H1 (cell line): Measurements from ENCODE around the gene FARP2. TPM values are rescaled to one million over a fixed set of nuclear protein-coding genes. Genes with fewer than 3 reads are reported as not detected.

Source experiments
- CTCF ChIA-PET: fragments of 300-600 bp; sonication (Branson Sonifier 250); formaldehyde crosslinking; loops from one replicate; lab custom pipeline; 2021; ENCODE audit not compliant: partially characterized antibody; lab: Charles Lee
- POLR2A ChIA-PET: fragments of 300-600 bp; sonication (Branson Sonifier 250); formaldehyde crosslinking; loops from one replicate; lab custom pipeline; 2021; ENCODE audit warnings: inconsistent platforms; ENCODE audit not compliant: partially characterized antibody; lab: Charles Lee
- DNase-seq, 2 experiments: peaks; one replicate each; pipeline versions ENCODE4 v3.0.0 to v3.0.0-alpha.2; 2010 to 2022; ENCODE audit warnings: low spot score in 2 of 2, low read depth in 1 of 2, mixed read lengths in 1 of 2
- FAIRE-seq: peaks from 2 replicates; lab custom pipeline; 2011; peaks lifted over from hg19 to GRCh38; lab: Jason Lieb, UNC
- H2AFZ ChIP-seq: 2 replicates; pipeline ENCODE4 v1.8.1; 2012; ENCODE audit warnings: low read length, inconsistent platforms
- H2AK5ac ChIP-seq: 2 replicates; pipeline ENCODE4 v1.6.1; 2013; ENCODE audit warnings: low read depth, low read length
- H2BK120ac ChIP-seq: replicated peaks from 2 replicates; pipeline ENCODE3; 2013; ENCODE audit warnings: low read depth, low read length, inconsistent platforms
- H2BK12ac ChIP-seq: 2 replicates; pipeline ENCODE4 v1.6.1; 2013; ENCODE audit warnings: low read depth, low read length
- H2BK15ac ChIP-seq: 2 replicates; pipeline ENCODE4 v1.6.1; 2013; ENCODE audit warnings: low read length
- H2BK20ac ChIP-seq: 2 replicates; pipeline ENCODE4 v1.6.1; 2013; ENCODE audit warnings: low read length
- H2BK5ac ChIP-seq: 2 replicates; pipeline ENCODE4 v1.6.1; 2013; ENCODE audit warnings: low read depth, low read length
- H3K14ac ChIP-seq: 2 replicates; pipeline ENCODE4 v1.6.1; 2013; ENCODE audit warnings: inconsistent platforms; ENCODE audit not compliant: insufficient read length
- H3K18ac ChIP-seq: 2 replicates; pipeline ENCODE4 v1.6.1; 2013; ENCODE audit warnings: low read length; ENCODE audit errors: extremely low read depth
- H3K23ac ChIP-seq: 2 replicates; pipeline ENCODE4 v1.6.1; 2013; ENCODE audit warnings: inconsistent platforms; ENCODE audit not compliant: insufficient read length
- H3K23me2 ChIP-seq: 2 replicates; pipeline ENCODE4 v1.6.1; 2013; ENCODE audit warnings: low read depth, low read length
- H3K27ac ChIP-seq: 2 replicates; pipeline ENCODE4 v1.6.1; 2011; ENCODE audit warnings: low read depth, low read length, inconsistent platforms
- H3K27me3 ChIP-seq, 4 experiments: replicated peaks in 1 of 4; 1 replicate in 1 of 4; 2 replicates in 3 of 4; pipeline versions ENCODE4 v1.6.1 to v1.8.1; 2011 to 2013; ENCODE audit warnings: low read length in 3 of 4, mild to moderate bottlenecking in 3 of 4, inconsistent platforms in 2 of 4, mixed read lengths in 2 of 4, moderate library complexity in 1 of 4; ENCODE audit not compliant: control insufficient read depth in 3 of 4, insufficient read depth in 3 of 4; ENCODE audit errors: extremely low read depth in 1 of 4
- H3K36me3 ChIP-seq, 4 experiments: 2 replicates each; pipeline versions ENCODE4 v1.6.1 to v1.8.1; 2011 to 2013; ENCODE audit warnings: mild to moderate bottlenecking in 4 of 4, low read length in 3 of 4, moderate library complexity in 2 of 4, control low read depth in 1 of 4, inconsistent platforms in 1 of 4; ENCODE audit not compliant: insufficient read depth in 4 of 4, control insufficient read depth in 2 of 4
- H3K4ac ChIP-seq: replicated peaks from 2 replicates; pipeline ENCODE3; 2013; ENCODE audit warnings: low read length, low read depth, mixed read lengths, inconsistent platforms; ENCODE audit not compliant: insufficient read length
- H3K4me1 ChIP-seq, 4 experiments: replicated peaks in 1 of 4; 1 replicate in 1 of 4; 2 replicates in 3 of 4; pipeline versions ENCODE4 v1.6.1 to v1.8.1; 2011 to 2013; ENCODE audit warnings: low read length in 3 of 4, inconsistent platforms in 2 of 4, mixed read lengths in 1 of 4; ENCODE audit not compliant: insufficient read depth in 4 of 4, control insufficient read depth in 3 of 4
- H3K4me2 ChIP-seq, 2 experiments: 2 replicates each; pipeline versions ENCODE4 v1.6.1 to v1.8.1; 2011 to 2013; ENCODE audit warnings: low read depth in 2 of 2, low read length in 2 of 2, control low read depth in 1 of 2, inconsistent platforms in 1 of 2, mild to moderate bottlenecking in 1 of 2; ENCODE audit not compliant: insufficient read depth in 1 of 2
- H3K4me3 ChIP-seq, 4 experiments: fragments of 200-600, 300-600 bp in 1 of 4; sonication (generic), shearing (Covaris generic), sonication (Bioruptor Twin) in 1 of 4; 2 replicates each; pipeline versions ENCODE4 v1.5.1 to v1.8.1; 2011 to 2016; ENCODE audit warnings: low read length in 4 of 4, low read depth in 3 of 4, control low read depth in 2 of 4, inconsistent platforms in 2 of 4, mild to moderate bottlenecking in 2 of 4, mixed read lengths in 1 of 4, moderate library complexity in 1 of 4; ENCODE audit not compliant: insufficient read depth in 2 of 4; ENCODE audit errors: extremely low read depth in 1 of 4
- H3K56ac ChIP-seq: replicated peaks from 2 replicates; pipeline ENCODE3; 2013; ENCODE audit warnings: low read depth, mild to moderate bottlenecking, mixed read lengths, low read length, inconsistent platforms; ENCODE audit not compliant: insufficient read length
- H3K79me1 ChIP-seq: 2 replicates; pipeline ENCODE4 v1.6.1; 2013; ENCODE audit warnings: low read depth, low read length, control low read depth
- H3K79me2 ChIP-seq, 2 experiments: 2 replicates each; pipeline versions ENCODE4 v1.6.1 to v1.8.1; 2012 to 2013; ENCODE audit warnings: low read length in 2 of 2, mild to moderate bottlenecking in 2 of 2, inconsistent platforms in 1 of 2; ENCODE audit not compliant: insufficient read depth in 2 of 2, control insufficient read depth in 1 of 2
- H3K9ac ChIP-seq, 4 experiments: replicated peaks in 1 of 4; 1 replicate in 1 of 4; 2 replicates in 3 of 4; pipeline versions ENCODE4 v1.6.1 to v1.8.1; 2011 to 2013; ENCODE audit warnings: low read depth in 3 of 4, low read length in 3 of 4, control low read depth in 2 of 4, mild to moderate bottlenecking in 2 of 4, moderate library complexity in 2 of 4, inconsistent platforms in 1 of 4; ENCODE audit errors: extremely low read depth in 1 of 4
- H3K9me3 ChIP-seq, 2 experiments: 2 replicates each; pipeline versions ENCODE4 v1.6.1 to v1.8.1; 2012 to 2013; ENCODE audit warnings: mild to moderate bottlenecking in 2 of 2, moderate library complexity in 2 of 2, control low read depth in 1 of 2, inconsistent platforms in 1 of 2, low read depth in 1 of 2, low read length in 1 of 2, mixed read lengths in 1 of 2; ENCODE audit not compliant: insufficient read depth in 2 of 2
- H4K20me1 ChIP-seq, 2 experiments: replicated peaks in 1 of 2; 2 replicates each; pipeline versions ENCODE3 to v1.8.1; 2011 to 2013; ENCODE audit warnings: inconsistent platforms in 2 of 2, low read length in 2 of 2, mild to moderate bottlenecking in 1 of 2; ENCODE audit not compliant: insufficient read depth in 2 of 2, control insufficient read depth in 1 of 2
- H4K5ac ChIP-seq: 2 replicates; pipeline ENCODE4 v1.6.1; 2013; ENCODE audit warnings: low read length, low read depth, mixed read lengths, inconsistent platforms; ENCODE audit not compliant: insufficient read length
- H4K8ac ChIP-seq: 2 replicates; pipeline ENCODE4 v1.8.0; 2013; ENCODE audit warnings: mild to moderate bottlenecking, moderate library complexity, low read length, inconsistent platforms; ENCODE audit not compliant: insufficient read depth; ENCODE audit errors: extremely low read depth
- H4K91ac ChIP-seq: replicated peaks from 2 replicates; pipeline ENCODE3; 2013; ENCODE audit warnings: low read length, mixed read lengths, inconsistent platforms; ENCODE audit not compliant: insufficient read length
- ATF2 ChIP-seq: IDR thresholded peaks from 2 replicates; pipeline ENCODE4 v1.6.1; 2012; ENCODE audit warnings: low read length, inconsistent platforms
- EGR1 ChIP-seq: IDR thresholded peaks from 2 replicates; pipeline ENCODE4 v1.6.1; 2011; ENCODE audit warnings: low read depth, low read length, borderline replicate concordance
- GTF2F1 ChIP-seq: IDR thresholded peaks from 2 replicates; pipeline ENCODE4 v1.6.1; 2012; ENCODE audit warnings: low read depth, low read length, improper control_type of control experiment, borderline replicate concordance
- POLR2A ChIP-seq, 2 experiments: IDR thresholded peaks; 1 replicate in 1 of 2; 2 replicates in 1 of 2; pipeline ENCODE4 v1.6.1; 2011; ENCODE audit warnings: low read depth in 2 of 2, low read length in 2 of 2, mild to moderate bottlenecking in 2 of 2; ENCODE audit errors: control extremely low read depth in 1 of 2
- SAP30 ChIP-seq: fragments of 300-600 bp; sonication (generic); IDR thresholded peaks from 2 replicates; pipeline ENCODE4 v1.7.1; 2012; ENCODE audit warnings: low read length, moderate library complexity, mild to moderate bottlenecking, inconsistent platforms; ENCODE audit not compliant: insufficient read depth, insufficient replicate concordance
- TAF1 ChIP-seq: IDR thresholded peaks from 2 replicates; pipeline ENCODE4 v1.6.1; 2011; ENCODE audit warnings: mild to moderate bottlenecking, low read depth, low read length
- TBP ChIP-seq: IDR thresholded peaks from 2 replicates; pipeline ENCODE4 v1.6.1; 2011; ENCODE audit warnings: low read depth, low read length, improper control_type of control experiment
- WGBS, 2 experiments: shearing (Covaris generic) in 1 of 2; methylation state at CpG; one replicate each; pipeline versions ENCODE4 v1.1.6 to v1.1.7; 2013 to 2015; ENCODE audit warnings: low lambda C conversion rate in 2 of 2, mixed read lengths in 2 of 2, inconsistent platforms in 1 of 2, low coverage in 1 of 2, missing lambda C conversion rate in 1 of 2; ENCODE audit not compliant: insufficient replicate concordance in 2 of 2, insufficient coverage in 1 of 2, insufficient read length in 1 of 2; ENCODE audit errors: extremely low coverage in 1 of 2, missing lambda C conversion rate in 1 of 2; 5-methylcytosine and 5-hydroxymethylcytosine counted together
- polyA plus RNA-seq, 7 experiments: library from polyadenylated mRNA; depleted of rRNA in 3 of 7; stranded (reverse) in 5 of 7; unstranded in 2 of 7; fragments of >200 nt in 5 of 7; fragments of 200-250 nt in 2 of 7; gene quantifications; 1 replicate in 5 of 7; 2 replicates in 1 of 7; 4 replicates in 1 of 7; pipeline versions ENCODE4 v1.2.1 to v1.2.3, GENCODE V29; 2011 to 2013; ENCODE audit warnings: missing spikeins in 2 of 7, mixed read lengths in 2 of 7
- total RNA-seq: library from RNA; stranded (reverse); fragmentation: NEBNext Ultra II Directional; extraction: Animal tissue kit (Norgen Biotek cat#: 25700); gene quantifications from 2 replicates; pipeline ENCODE4 v1.2.1, GENCODE V29; 2021

Gene FARP2
- total and polyA plus RNA-seq, 2 of the 8 experiments (the other 6 are each of a cell fraction or from before 2014, with no cell fraction given), result 12.4 to 33.4 TPM

GRCh38 chr2:241312082-241312481 is 44.0 kb upstream of the FARP2 start:
- Histone ChIP-seq H3K4me2 (no peak overlapping the region), H3K4ac (no peak overlapping the region), H2AK5ac (no peak overlapping the region), H3K18ac (no peak overlapping the region), H3K14ac (no peak overlapping the region), H3K79me1 (peaks cover 12% of the 10 kb centered on the region), H3K23me2 (peaks cover 8% of the 10 kb centered on the region), H3K27ac (no peak overlapping the region), H4K20me1 (peaks cover 5 to 26% of the 10 kb centered on the region in 2 experiments), H2BK5ac (no peak overlapping the region), H4K5ac (no peak overlapping the region), H3K27me3 (no peaks in the 10 kb centered on the region), H3K4me3 (no peak overlapping the region), H3K36me3 (no peaks in the 10 kb centered on the region), H4K8ac (no peak overlapping the region), H3K9me3 (no peaks in the 10 kb centered on the region), H3K79me2 (peaks cover 72 to 90% of the 10 kb centered on the region in 2 experiments), H2BK120ac (no peak overlapping the region), H2AFZ (no peak overlapping the region), H3K9ac (no peak overlapping the region), H2BK15ac (no peak overlapping the region), H2BK20ac (no peak overlapping the region), H3K4me1 (peaks cover 0 to 7% (median 2%) of the 10 kb centered on the region in 4 experiments; a peak in 4 of 7 replicates), H3K56ac (no peak overlapping the region), H4K91ac (no peak overlapping the region), H3K23ac (no peak overlapping the region), H2BK12ac (no peak overlapping the region)
- CTCF ChIA-PET, result interaction anchor here (0.7 to 1.6 kb wide), 3 partner anchors 9 to 234 kb away, joined by 3 to 4 read pairs (median 3); no protein-coding TSS in a partner anchor
- FAIRE-seq (no peak), DNase-seq (no peak)
- POLR2A ChIA-PET, result interaction anchor here (1.1 to 1.6 kb wide), 3 partner anchors 9 to 17 kb away, joined by 3 to 4 read pairs (median 3); no protein-coding TSS in a partner anchor
- 91% methylated on average over 4 of the region's 4 CpGs; no CpG with 5 or more reads in 1 of the 2 experiments for WGBS, 2 experiments
- TF ChIP-seq TBP (no peak), ATF2 (no peak), EGR1 (no peak), GTF2F1 (no peak), TAF1 (no peak), POLR2A (IDR thresholded peaks at IDR 0.05; ENCODE audit: control extremely low read depth in 1 of 2, low read depth in 2 of 2, low read length in 2 of 2) (no peak), SAP30 (no peak)
